GM13976 (cell line): ENCODE results near the gene HDAC7.

Experiments used
- DNase-seq: peaks from one replicate; pipeline ENCODE4 v3.0.0; 2012; ENCODE audit warnings: low spot score
- CTCF ChIP-seq: IDR thresholded peaks from 2 replicates; pipeline ENCODE4 v1.5.1; 2012; ENCODE audit warnings: borderline replicate concordance, mild to moderate bottlenecking; ENCODE audit not compliant: insufficient read depth; ENCODE audit errors: extremely low read depth, missing control alignments, control extremely low read depth
- in situ Hi-C: fragments of 300-500 bp; cut with MboI; formaldehyde crosslinking; loops from one replicate; pipeline ENCODE4 v1.12.0; 2022; ENCODE audit warnings: low sequenced_read_pairs, mixed read lengths, inconsistent platforms; ENCODE audit not compliant: unreplicated experiment

HDAC7 gene

GRCh38 chr12:47758834-47759690 is 60.6 kb downstream of the HDAC7 start, which contains the start of gene RAPGEF3:
RAPGEF3 (minus strand) TSS chr12:47758880; CDS start chr12:47758556, 324 bp downstream.
- in situ Hi-C loops = no loop called here
- peak; percentile 88 for DNase-seq
- TF ChIP-seq CTCF = peak; percentile 52

- DNase-seq = no peak
- in situ Hi-C loops = no loop called here
- TF ChIP-seq CTCF = no peak
Measured at GRCh38 chr12:47758584-47758833, 61.2 kb downstream of the HDAC7 start.

GRCh38 chr12:47757840-47758583 is 61.7 kb downstream of the HDAC7 start:
- TF ChIP-seq CTCF = no peak
- no peak for DNase-seq
- in situ Hi-C loops = no loop called here

DNA sequence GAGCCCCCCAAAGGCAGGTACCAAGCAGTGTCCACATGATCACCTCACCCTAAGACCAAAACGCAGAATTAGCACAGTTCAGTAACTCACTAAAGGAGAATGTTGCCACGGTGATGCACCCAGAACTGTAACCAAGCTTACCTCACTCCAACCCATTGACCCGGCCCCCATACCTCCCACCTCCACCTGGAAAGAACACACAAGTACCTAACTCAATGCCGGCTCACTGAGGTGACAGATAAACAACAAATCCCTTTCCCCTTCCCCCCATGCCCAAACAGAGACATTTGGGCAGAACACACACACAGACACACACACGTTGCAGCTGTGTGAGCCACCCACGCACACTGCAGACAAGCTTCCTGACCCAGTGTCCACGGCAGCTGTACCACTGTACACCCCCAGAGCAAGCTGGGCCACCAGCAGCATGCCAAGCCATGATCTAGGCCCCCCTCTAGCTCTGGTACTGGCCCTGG is 62.3 kb downstream of the HDAC7 start:
- in situ Hi-C loops = no loop called here
- TF ChIP-seq CTCF = no peak
- DNase-seq = no peak

DNA sequence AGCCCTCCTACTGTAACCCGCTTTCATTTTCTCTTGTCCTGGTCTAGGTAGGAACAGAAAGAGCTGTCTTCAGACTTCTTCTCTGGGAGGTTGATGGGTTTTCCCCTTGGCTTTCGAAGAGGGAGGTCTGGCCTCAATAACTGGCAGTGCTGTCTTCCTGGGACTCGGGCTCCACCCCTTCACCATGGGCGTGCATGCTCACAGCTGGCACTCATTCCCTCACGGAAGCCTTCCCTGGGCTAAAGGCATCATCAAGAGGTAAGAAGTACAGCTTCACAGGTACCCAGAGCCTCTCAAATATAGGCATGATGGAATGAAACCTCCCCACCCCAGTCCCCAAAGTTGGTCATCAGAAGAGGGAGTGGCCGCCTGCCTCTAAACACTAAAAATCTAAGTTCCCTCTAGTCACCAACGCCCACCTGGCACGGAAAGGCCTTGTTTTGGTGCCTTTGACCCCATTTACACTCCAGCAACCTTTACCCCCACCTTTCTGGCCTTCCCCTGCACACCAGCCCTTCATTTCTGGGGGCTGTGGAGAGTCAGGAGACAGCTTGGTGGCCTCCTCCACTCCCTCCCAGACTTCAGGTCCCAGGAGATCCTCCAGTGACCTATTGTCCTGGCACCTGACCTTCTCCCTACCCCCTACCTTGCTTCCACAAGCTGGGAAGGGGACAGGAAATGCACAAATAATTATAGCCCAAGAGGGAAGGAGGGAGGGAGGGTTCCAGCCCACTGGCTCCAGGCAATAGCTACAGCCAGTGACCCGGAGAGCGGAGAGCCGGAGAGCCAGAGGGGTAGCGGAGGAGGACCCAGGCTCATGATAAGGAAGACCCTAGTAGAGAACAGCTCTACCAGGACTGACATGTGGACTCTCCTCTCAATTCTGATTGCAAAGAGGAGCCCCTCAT is 63.8 kb downstream of the HDAC7 start:
- in situ Hi-C loops = no loop called here
- no peak for TF ChIP-seq CTCF
- DNase-seq = peak; percentile 84

DNA sequence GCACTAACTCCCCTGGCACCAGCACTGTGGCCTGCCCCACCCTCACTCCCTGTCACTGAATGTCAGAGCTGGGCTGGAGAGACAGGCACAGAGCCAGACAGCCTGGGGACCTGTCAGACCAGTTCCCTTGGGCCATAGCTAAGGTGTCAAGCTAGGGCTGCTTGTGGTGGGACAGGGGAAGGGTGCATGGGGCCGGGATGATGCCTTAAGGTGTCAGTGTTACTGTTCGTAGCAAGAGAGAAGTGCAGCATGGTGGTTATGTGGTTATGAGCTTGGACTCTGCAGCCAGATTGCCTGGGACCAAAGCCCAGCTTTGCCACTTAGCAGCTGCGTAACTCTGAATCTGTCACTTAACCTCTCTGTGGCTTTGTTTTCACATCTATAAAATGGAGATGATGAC is 64.8 kb downstream of the HDAC7 start:
- DNase-seq = no peak
- TF ChIP-seq CTCF = no peak
- in situ Hi-C loops = no loop called here
